Astrocyte (in vitro differentiated cells and primary cell): ENCODE measurements around the gene UTS2R. TPM values are rescaled to one million over a fixed set of nuclear protein-coding genes. Genes with fewer than 3 reads are reported as not detected.

Experiments used
- DNase-seq: peaks from one replicate; pipeline ENCODE4 v3.0.0-alpha.2; 2010; ENCODE audit warnings: low read depth
- FAIRE-seq: peaks from 2 replicates; lab custom pipeline; 2011; peaks lifted over from hg19 to GRCh38; lab: Jason Lieb, UNC
- H2AFZ ChIP-seq: 2 replicates; pipeline ENCODE4 v1.6.0; 2012; ENCODE audit warnings: low read depth, low read length, inconsistent platforms
- H3K27ac ChIP-seq: 2 replicates; pipeline ENCODE4 v1.5.1; 2011; ENCODE audit warnings: low read depth, low read length, inconsistent platforms
- H3K27me3 ChIP-seq: 2 replicates; pipeline ENCODE4 v1.6.0; 2011; ENCODE audit warnings: low read length, inconsistent platforms; ENCODE audit not compliant: insufficient read depth
- H3K36me3 ChIP-seq: 2 replicates; pipeline ENCODE4 v1.5.1; 2011; ENCODE audit warnings: low read length, inconsistent platforms; ENCODE audit not compliant: insufficient read depth
- H3K4me1 ChIP-seq: 2 replicates; pipeline ENCODE4 v1.5.1; 2011; ENCODE audit warnings: low read length, inconsistent platforms; ENCODE audit not compliant: insufficient read depth
- H3K4me2 ChIP-seq: 2 replicates; pipeline ENCODE4 v1.6.0; 2012; ENCODE audit warnings: low read length, inconsistent platforms
- H3K4me3 ChIP-seq: 2 replicates; pipeline ENCODE4 v1.5.1; 2011; ENCODE audit warnings: low read depth, mild to moderate bottlenecking, low read length, inconsistent platforms; ENCODE audit not compliant: insufficient read depth
- H3K79me2 ChIP-seq: 2 replicates; pipeline ENCODE4 v1.6.0; 2012; ENCODE audit warnings: mild to moderate bottlenecking, low read length, inconsistent platforms; ENCODE audit not compliant: insufficient read depth
- H3K9ac ChIP-seq: 2 replicates; pipeline ENCODE4 v1.6.0; 2012; ENCODE audit warnings: mild to moderate bottlenecking, low read length, inconsistent platforms
- H3K9me3 ChIP-seq: 2 replicates; pipeline ENCODE4 v1.5.1; 2012; ENCODE audit warnings: low read depth, mild to moderate bottlenecking, low read length, inconsistent platforms; ENCODE audit not compliant: insufficient read depth
- H4K20me1 ChIP-seq: 2 replicates; pipeline ENCODE4 v1.6.0; 2012; ENCODE audit warnings: low read length, inconsistent platforms; ENCODE audit not compliant: insufficient read depth
- H3K27ac Mint-ChIP-seq: one replicate; pipeline ENCODE4 v1.8.0; 2021; ENCODE audit warnings: mild to moderate bottlenecking, mixed read lengths; ENCODE audit not compliant: unreplicated experiment
- H3K27me3 Mint-ChIP-seq: one replicate; pipeline ENCODE4 v1.8.0; 2021; ENCODE audit warnings: low read depth, mixed read lengths; ENCODE audit not compliant: unreplicated experiment
- H3K36me3 Mint-ChIP-seq: one replicate; pipeline ENCODE4 v1.8.0; 2021; ENCODE audit warnings: low read depth, mixed read lengths; ENCODE audit not compliant: unreplicated experiment
- H3K4me1 Mint-ChIP-seq: one replicate; pipeline ENCODE4 v1.8.0; 2021; ENCODE audit warnings: low read depth, mixed read lengths; ENCODE audit not compliant: unreplicated experiment
- H3K4me3 Mint-ChIP-seq: one replicate; pipeline ENCODE4 v1.8.0; 2021; ENCODE audit warnings: mild to moderate bottlenecking, moderate library complexity, mixed read lengths; ENCODE audit not compliant: unreplicated experiment
- H3K9me3 Mint-ChIP-seq: one replicate; pipeline ENCODE4 v1.8.0; 2021; ENCODE audit warnings: mild to moderate bottlenecking, mixed read lengths; ENCODE audit not compliant: unreplicated experiment
- EZH2 ChIP-seq: IDR thresholded peaks from 2 replicates; pipeline ENCODE4 v1.6.1; 2012; ENCODE audit warnings: mild to moderate bottlenecking, low read length, inconsistent platforms; ENCODE audit not compliant: insufficient read depth
- total RNA-seq: library from RNA; stranded (reverse); gene quantifications from 2 replicates; pipeline ENCODE4 v1.2.1, GENCODE V29; 2021
- TF ChIP-seq, protein P1 (sequence below): IDR thresholded peaks from 2 replicates; pipeline ENCODE4 v1.5.1; 2011; ENCODE audit warnings: low read depth, mild to moderate bottlenecking, inconsistent platforms, low read length, moderate library complexity; ENCODE audit not compliant: insufficient read depth

UTS2R gene
- total RNA-seq, 1 donor from 2014 or later: not detected

DNA sequence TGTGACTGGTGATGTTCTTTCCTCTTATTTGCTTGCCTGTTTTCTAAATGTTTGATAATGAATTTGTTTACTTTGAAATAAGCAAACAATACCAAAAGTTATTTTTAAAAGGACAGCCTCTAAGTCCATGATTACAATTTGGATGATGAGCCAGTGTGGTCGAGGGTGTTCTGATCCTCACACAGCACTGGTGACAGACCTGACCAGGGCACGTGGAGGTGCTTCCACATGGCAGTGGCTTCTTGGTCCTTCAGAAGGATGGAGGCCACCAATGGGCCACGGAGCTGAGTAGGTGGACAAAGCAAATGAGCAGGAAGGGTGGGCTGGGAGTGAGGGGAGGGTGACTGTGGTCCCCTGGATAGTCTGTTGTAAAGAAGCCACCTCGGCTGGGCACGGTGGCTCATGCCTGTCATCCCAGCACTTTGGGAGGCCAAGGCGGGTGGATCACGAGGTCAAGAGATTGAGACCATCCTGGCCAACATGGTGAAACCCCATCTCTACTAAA is 16.7 kb upstream of the UTS2R start:
- no peak overlapping the region for H2AFZ ChIP-seq
- Mint-ChIP-seq H3K27me3 (peaks cover 37% of the 10 kb centered on the region), H3K4me3 (no peak overlapping the region), H3K27ac (no peak overlapping the region), H3K4me1 (peaks cover 3% of the 10 kb centered on the region), H3K9me3 (no peaks in the 10 kb centered on the region), H3K36me3 (peaks cover 1% of the 10 kb centered on the region)
- H3K9me3 ChIP-seq: no peaks in the 10 kb centered on the region
- peaks cover 3% of the 10 kb centered on the region for H4K20me1 ChIP-seq
- TF ChIP-seq, protein P1, sequence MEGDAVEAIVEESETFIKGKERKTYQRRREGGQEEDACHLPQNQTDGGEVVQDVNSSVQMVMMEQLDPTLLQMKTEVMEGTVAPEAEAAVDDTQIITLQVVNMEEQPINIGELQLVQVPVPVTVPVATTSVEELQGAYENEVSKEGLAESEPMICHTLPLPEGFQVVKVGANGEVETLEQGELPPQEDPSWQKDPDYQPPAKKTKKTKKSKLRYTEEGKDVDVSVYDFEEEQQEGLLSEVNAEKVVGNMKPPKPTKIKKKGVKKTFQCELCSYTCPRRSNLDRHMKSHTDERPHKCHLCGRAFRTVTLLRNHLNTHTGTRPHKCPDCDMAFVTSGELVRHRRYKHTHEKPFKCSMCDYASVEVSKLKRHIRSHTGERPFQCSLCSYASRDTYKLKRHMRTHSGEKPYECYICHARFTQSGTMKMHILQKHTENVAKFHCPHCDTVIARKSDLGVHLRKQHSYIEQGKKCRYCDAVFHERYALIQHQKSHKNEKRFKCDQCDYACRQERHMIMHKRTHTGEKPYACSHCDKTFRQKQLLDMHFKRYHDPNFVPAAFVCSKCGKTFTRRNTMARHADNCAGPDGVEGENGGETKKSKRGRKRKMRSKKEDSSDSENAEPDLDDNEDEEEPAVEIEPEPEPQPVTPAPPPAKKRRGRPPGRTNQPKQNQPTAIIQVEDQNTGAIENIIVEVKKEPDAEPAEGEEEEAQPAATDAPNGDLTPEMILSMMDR: no peak
- no peak for TF ChIP-seq EZH2
- no peaks in the 10 kb centered on the region for H3K36me3 ChIP-seq
- FAIRE-seq: no peak
- no peak for DNase-seq
- peaks cover 10% of the 10 kb centered on the region for H3K4me1 ChIP-seq
- H3K79me2 ChIP-seq: no peaks in the 10 kb centered on the region
- H3K27ac ChIP-seq: no peak overlapping the region
- H3K27me3 ChIP-seq: peaks cover 2% of the 10 kb centered on the region
- no peak overlapping the region for H3K4me3 ChIP-seq
- no peak overlapping the region for H3K4me2 ChIP-seq
- H3K9ac ChIP-seq: no peak overlapping the region

DNA sequence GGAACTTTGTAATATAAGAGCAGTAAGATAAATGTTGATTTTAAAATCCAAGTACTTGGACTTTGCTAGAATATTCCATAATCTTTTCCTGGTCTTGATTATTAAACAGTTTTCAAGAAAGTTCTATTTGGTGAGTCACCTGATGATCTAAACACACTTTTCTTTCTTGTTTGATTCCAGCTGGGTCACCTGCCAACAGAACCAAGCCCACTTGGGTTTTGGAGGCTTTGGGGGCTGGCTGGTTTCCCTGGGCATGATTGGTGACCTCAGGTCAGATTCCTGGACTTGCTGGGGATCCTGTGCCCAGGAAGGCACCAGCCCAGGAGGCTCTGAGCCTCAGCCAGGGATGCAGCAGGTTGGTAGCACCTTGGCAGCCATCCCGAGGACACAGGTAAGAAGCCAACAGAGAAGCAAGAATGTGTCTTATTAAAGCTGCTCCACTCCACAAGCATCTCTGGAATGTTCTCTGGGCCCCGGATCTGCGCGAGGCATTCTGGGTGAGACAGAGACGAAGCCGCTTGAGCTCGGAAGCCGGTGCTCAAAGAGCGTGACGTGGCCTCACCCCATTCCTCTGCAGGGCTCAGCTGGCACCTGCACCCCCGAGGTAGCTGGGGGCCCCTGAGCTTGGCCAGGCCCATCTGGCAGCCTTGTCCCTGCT is 15.7 kb upstream of the UTS2R start:
- H3K27me3 Mint-ChIP-seq: peaks cover 32% of the 10 kb centered on the region
- no peak overlapping the region for H3K9ac ChIP-seq
- peaks cover 10% of the 10 kb centered on the region for H3K4me1 ChIP-seq
- H3K4me3 Mint-ChIP-seq: no peak overlapping the region
- peak; percentile 53 for DNase-seq
- H3K27ac Mint-ChIP-seq: no peak overlapping the region
- no peak for FAIRE-seq
- H3K36me3 ChIP-seq: no peaks in the 10 kb centered on the region
- no peak overlapping the region for H3K27ac ChIP-seq
- peaks cover 1% of the 10 kb centered on the region for H3K36me3 Mint-ChIP-seq
- peaks cover 3% of the 10 kb centered on the region for H4K20me1 ChIP-seq
- no peaks in the 10 kb centered on the region for H3K9me3 ChIP-seq
- H3K4me1 Mint-ChIP-seq: peaks cover 3% of the 10 kb centered on the region
- no peaks in the 10 kb centered on the region for H3K9me3 Mint-ChIP-seq
- H3K27me3 ChIP-seq: peaks cover 2% of the 10 kb centered on the region
- H3K4me2 ChIP-seq: no peak overlapping the region
- H3K4me3 ChIP-seq: no peak overlapping the region
- no peaks in the 10 kb centered on the region for H3K79me2 ChIP-seq
- no peak overlapping the region for H2AFZ ChIP-seq
- no peak for TF ChIP-seq EZH2
- TF ChIP-seq, protein P1: no peak

DNA sequence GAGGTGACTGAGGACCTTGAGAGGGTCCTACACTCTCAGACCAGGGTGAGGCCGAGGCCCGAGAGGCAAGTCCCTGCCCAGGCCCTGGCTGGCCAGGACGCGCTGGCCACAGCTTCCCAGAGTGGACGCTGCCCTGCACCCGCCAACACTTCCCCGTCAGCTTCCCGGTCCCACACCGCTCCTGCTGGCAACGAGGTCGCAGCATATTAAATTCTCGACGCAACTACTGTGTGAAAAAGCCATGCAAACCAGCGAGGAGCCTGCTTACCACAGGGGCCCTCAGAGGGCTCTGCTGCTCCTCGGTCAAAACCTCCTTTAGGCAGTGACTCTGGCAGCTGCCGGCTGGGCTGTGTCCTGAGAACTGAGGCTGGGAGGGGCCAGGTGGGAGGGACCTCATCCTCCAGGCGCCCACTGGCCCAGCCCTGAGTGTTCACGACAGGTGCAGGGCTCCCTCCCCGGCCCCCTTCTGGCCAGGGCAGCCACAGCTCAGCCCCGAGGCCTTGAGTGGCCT is 14.7 kb upstream of the UTS2R start:
- H3K27me3 ChIP-seq: peaks cover 2% of the 10 kb centered on the region
- DNase-seq (no peak), FAIRE-seq (no peak)
- no peaks in the 10 kb centered on the region for H3K79me2 ChIP-seq
- no peak overlapping the region for H3K4me2 ChIP-seq
- H3K9ac ChIP-seq: no peak overlapping the region
- H3K9me3 ChIP-seq: no peaks in the 10 kb centered on the region
- H3K27me3 Mint-ChIP-seq: peaks cover 31% of the 10 kb centered on the region
- H3K4me3 ChIP-seq: no peak overlapping the region
- H3K36me3 ChIP-seq: no peaks in the 10 kb centered on the region
- TF ChIP-seq, protein P1: no peak
- TF ChIP-seq EZH2: no peak
- H3K9me3 Mint-ChIP-seq: no peaks in the 10 kb centered on the region
- H4K20me1 ChIP-seq: peaks cover 3% of the 10 kb centered on the region
- peaks cover 3% of the 10 kb centered on the region for H3K4me1 Mint-ChIP-seq
- peaks cover 10% of the 10 kb centered on the region for H3K4me1 ChIP-seq
- H3K4me3 Mint-ChIP-seq: no peak overlapping the region
- H2AFZ ChIP-seq: no peak overlapping the region
- H3K36me3 Mint-ChIP-seq: peaks cover 1% of the 10 kb centered on the region
- H3K27ac ChIP-seq: no peak overlapping the region
- no peak overlapping the region for H3K27ac Mint-ChIP-seq
